HCT116 (cell line): ENCODE measurements around the gene ZCCHC2. TPM values are rescaled to one million over a fixed set of nuclear protein-coding genes. Genes with fewer than 3 reads are reported as not detected.

ENCODE experiments used
- ATAC-seq: fragments of 200-7000 bp; cut with Tn5 transposase; 2 replicates; pipeline ENCODE4 v1.9.1; 2020; ENCODE audit warnings: mild to moderate bottlenecking, moderate library complexity
- BruUV-seq: library from RNA; stranded (reverse); fragments of 400-500 nt; replicated peaks from 2 replicates; lab custom pipeline; 2021; lab: Mats Ljungman, UMichigan
- CTCF ChIA-PET: fragments of 300-600 bp; sonication (Branson Sonifier 250); formaldehyde crosslinking; loops from one replicate; lab custom pipeline; 2021; ENCODE audit warnings: antibody characterized with exemption; lab: Charles Lee
- POLR2A ChIA-PET: fragments of 300-600, 350-600 bp; sonication (Branson Sonifier 250); formaldehyde crosslinking; loops from one replicate; lab custom pipeline; 2021; ENCODE audit warnings: antibody characterized with exemption; lab: Charles Lee
- RAD21 ChIA-PET, 2 experiments: fragments of 300-600 bp; sonication (Branson Sonifier 250); formaldehyde crosslinking; loops; one replicate each; lab custom pipeline; 2023; ENCODE audit warnings: low total read pairs in 2 of 2; ENCODE audit not compliant: uncharacterized antibody in 2 of 2, unreplicated experiment in 2 of 2, low non-redundant PET in 1 of 2; lab: Charles Lee
- DNase-seq: peaks from one replicate; pipeline ENCODE4 v3.0.0-alpha.2; 2010; ENCODE audit warnings: low read depth, low spot score
- H2AFZ ChIP-seq: fragments of 200-600 bp; shearing (Covaris generic), sonication (generic); 2 replicates; pipeline ENCODE4 v1.6.1; 2017; ENCODE audit warnings: low read depth, mixed run types, mixed read lengths, antibody characterized with exemption, low read length; ENCODE audit not compliant: poor library complexity, severe bottlenecking
- H3K27ac ChIP-seq: 2 replicates; pipeline ENCODE4 v1.5.1; 2012; ENCODE audit warnings: low read depth, low read length
- H3K27me3 ChIP-seq: fragments of 200-600 bp; sonication (generic); 2 replicates; pipeline ENCODE4 v1.6.1; 2016; ENCODE audit warnings: mixed run types, low read length, mixed read lengths; ENCODE audit not compliant: insufficient read depth
- H3K36me3 ChIP-seq, 2 experiments: fragments of 200-500 bp in 1 of 2; fragments of 200-600 bp in 1 of 2; sonication (Bioruptor generic) in 1 of 2; sonication (generic) in 1 of 2; 2 replicates each; pipeline versions ENCODE4 v1.5.1 to v1.6.1; 2014 to 2016; ENCODE audit warnings: low read length in 2 of 2, inconsistent platforms in 1 of 2, mixed read lengths in 1 of 2, mixed run types in 1 of 2; ENCODE audit not compliant: insufficient read depth in 2 of 2, control insufficient read depth in 1 of 2
- H3K4me1 ChIP-seq, 2 experiments: fragments of 200-600 bp in 1 of 2; sonication (generic) in 1 of 2; 2 replicates each; pipeline versions ENCODE4 v1.5.1 to v1.6.1; 2012 to 2017; ENCODE audit warnings: low read length in 2 of 2, inconsistent platforms in 1 of 2, mild to moderate bottlenecking in 1 of 2, mixed read lengths in 1 of 2, mixed run types in 1 of 2, moderate library complexity in 1 of 2; ENCODE audit not compliant: insufficient read depth in 2 of 2, control insufficient read depth in 1 of 2
- H3K4me2 ChIP-seq: fragments of 200-600 bp; sonication (generic); 2 replicates; pipeline ENCODE4 v1.6.1; 2017; ENCODE audit warnings: mixed run types, low read length, mixed read lengths
- H3K4me3 ChIP-seq, 2 experiments: fragments of 200-600 bp in 1 of 2; sonication (generic) in 1 of 2; replicated peaks in 1 of 2; 2 replicates each; pipeline ENCODE4 v1.5.1; 2011 to 2016; ENCODE audit warnings: low read length in 2 of 2, control low read depth in 1 of 2, low read depth in 1 of 2, mild to moderate bottlenecking in 1 of 2, mixed read lengths in 1 of 2, mixed run types in 1 of 2
- H3K79me2 ChIP-seq: fragments of 200-600 bp; sonication (generic); 2 replicates; pipeline ENCODE4 v1.6.1; 2017; ENCODE audit warnings: mild to moderate bottlenecking, mixed run types, low read length, moderate library complexity, mixed read lengths; ENCODE audit not compliant: insufficient read depth
- H3K9ac ChIP-seq: fragments of 200-600 bp; sonication (generic); 2 replicates; pipeline ENCODE4 v1.6.1; 2016; ENCODE audit warnings: low read length, mixed read lengths
- H3K9me2 ChIP-seq: fragments of 200-600 bp; sonication (generic), shearing (Covaris generic); 2 replicates; pipeline ENCODE4 v1.6.1; 2017; ENCODE audit warnings: mixed run types, mild to moderate bottlenecking, moderate library complexity; ENCODE audit not compliant: insufficient read depth
- H3K9me3 ChIP-seq, 2 experiments: fragments of 200-500 bp in 1 of 2; fragments of 200-600 bp in 1 of 2; sonication (Bioruptor generic) in 1 of 2; sonication (generic) in 1 of 2; 2 replicates each; pipeline ENCODE4 v1.6.1; 2014 to 2017; ENCODE audit warnings: low read length in 2 of 2, mixed read lengths in 2 of 2, inconsistent platforms in 1 of 2, low read depth in 1 of 2, mild to moderate bottlenecking in 1 of 2, mixed run types in 1 of 2, moderate library complexity in 1 of 2; ENCODE audit not compliant: control insufficient read depth in 1 of 2, insufficient read depth in 1 of 2
- H4K20me1 ChIP-seq: fragments of 200-600 bp; sonication (generic), shearing (Covaris generic); 2 replicates; pipeline ENCODE4 v1.6.1; 2017; ENCODE audit warnings: mixed run types, mild to moderate bottlenecking, moderate library complexity; ENCODE audit not compliant: insufficient read depth
- CBX3 ChIP-seq: IDR thresholded peaks from 2 replicates; pipeline ENCODE4 v1.6.1; 2012; ENCODE audit warnings: low read depth
- CEBPB ChIP-seq: IDR thresholded peaks from 2 replicates; pipeline ENCODE4 v1.6.1; 2012; ENCODE audit warnings: low read depth
- CTCF ChIP-seq, 3 experiments: fragments of 200-600 bp in 1 of 3; sonication (generic) in 1 of 3; IDR thresholded peaks in 2 of 3; conservative IDR thresholded peaks in 1 of 3; 2 replicates each; pipeline ENCODE4 v1.5.1; 2012 to 2017; ENCODE audit warnings: low read depth in 2 of 3, low read length in 2 of 3, antibody characterized with exemption in 1 of 3, borderline replicate concordance in 1 of 3, control low read depth in 1 of 3, mild to moderate bottlenecking in 1 of 3, mixed read lengths in 1 of 3, mixed run types in 1 of 3, moderate library complexity in 1 of 3; ENCODE audit not compliant: insufficient read depth in 1 of 3
- EGR1 ChIP-seq: IDR thresholded peaks from 2 replicates; pipeline ENCODE4 v1.6.1; 2012; ENCODE audit warnings: low read depth
- ELF1 ChIP-seq: IDR thresholded peaks from 2 replicates; pipeline ENCODE4 v1.6.1; 2012; ENCODE audit warnings: low read depth, borderline replicate concordance
- EZH2 ChIP-seq: fragments of 200-600 bp; sonication (generic); IDR thresholded peaks from 2 replicates; pipeline ENCODE4 v1.6.1; 2017; ENCODE audit warnings: antibody characterized with exemption, mixed run types
- FOSL1 ChIP-seq: IDR thresholded peaks from 2 replicates; pipeline ENCODE4 v1.6.1; 2012; ENCODE audit warnings: low read depth
- JUND ChIP-seq: IDR thresholded peaks from 2 replicates; pipeline ENCODE4 v1.6.1; 2012
- MAX ChIP-seq: IDR thresholded peaks from 2 replicates; pipeline ENCODE4 v1.6.1; 2012
- POLR2A ChIP-seq: IDR thresholded peaks from 2 replicates; pipeline ENCODE4 v1.7.0; 2011; ENCODE audit warnings: borderline replicate concordance; ENCODE audit not compliant: insufficient read depth, insufficient read length; ENCODE audit errors: extremely low read depth
- POLR2AphosphoS5 ChIP-seq: IDR thresholded peaks from 2 replicates; pipeline ENCODE4 v1.6.1; 2011; ENCODE audit warnings: mild to moderate bottlenecking, low read depth, low read length, moderate library complexity
- RAD21 ChIP-seq: IDR thresholded peaks from 2 replicates; pipeline ENCODE4 v1.6.1; 2012; ENCODE audit warnings: low read depth, mild to moderate bottlenecking
- REST ChIP-seq: IDR thresholded peaks from 2 replicates; pipeline ENCODE4 v1.6.1; 2012; ENCODE audit warnings: low read depth
- SP1 ChIP-seq: IDR thresholded peaks from 2 replicates; pipeline ENCODE4 v1.6.1; 2012; ENCODE audit warnings: low read depth
- SRF ChIP-seq: IDR thresholded peaks from 2 replicates; pipeline ENCODE4 v1.6.1; 2012; ENCODE audit warnings: low read depth
- TCF7L2 ChIP-seq: IDR thresholded peaks from 2 replicates; pipeline ENCODE4 v1.7.0; 2011; ENCODE audit warnings: borderline replicate concordance, inconsistent platforms; ENCODE audit not compliant: insufficient read depth, insufficient read length; ENCODE audit errors: extremely low read depth
- YY1 ChIP-seq: IDR thresholded peaks from 2 replicates; pipeline ENCODE4 v1.6.1; 2011; ENCODE audit warnings: low read length, low read depth, moderate library complexity, mild to moderate bottlenecking; ENCODE audit not compliant: insufficient replicate concordance; ENCODE audit errors: extremely low read depth
- ZBTB33 ChIP-seq: IDR thresholded peaks from 2 replicates; pipeline ENCODE4 v1.6.1; 2011; ENCODE audit warnings: mild to moderate bottlenecking, low read length, moderate library complexity; ENCODE audit not compliant: insufficient replicate concordance; ENCODE audit errors: extremely low read depth
- ZFX ChIP-seq: fragments of 450-650 bp; IDR thresholded peaks from 2 replicates; pipeline ENCODE4 v1.6.1; 2017
- intact Hi-C: fragments of 100-400 bp; cut with micrococcal nuclease; formaldehyde crosslinking; loops from 2 replicates; pipeline ENCODE4 v1.10.0; 2022
- total RNA-seq: library from RNA; stranded (reverse); gene quantifications from one replicate; pipeline ENCODE4 v1.2.1, GENCODE V29; 2021; ENCODE audit not compliant: unreplicated experiment

ZCCHC2 gene
- total RNA-seq, 1 experiment from 2014 or later = 17.7 TPM

- Histone ChIP-seq H3K27ac (no peak overlapping the region), H3K4me1 (no peaks in the 10 kb centered on the region), H3K9ac (no peak overlapping the region), H3K79me2 (no peaks in the 10 kb centered on the region), H3K9me2 (no peaks in the 10 kb centered on the region), H3K9me3 (no peaks in the 10 kb centered on the region), H2AFZ (no peak overlapping the region), H3K4me3 (no peak overlapping the region), H3K27me3 (no peaks in the 10 kb centered on the region), H3K4me2 (no peak overlapping the region), H3K36me3 (no peaks in the 10 kb centered on the region), H4K20me1 (no peaks in the 10 kb centered on the region)
- no TSS peak for BruUV-seq
- intact Hi-C loops = no loop called here
- no peak for TF ChIP-seq EGR1
- no peak for TF ChIP-seq POLR2AphosphoS5
- no peak for TF ChIP-seq ELF1
- no peak for TF ChIP-seq MAX
- TF ChIP-seq CTCF (IDR thresholded peaks at IDR 0.05 in 2 of 3, conservative IDR thresholded peaks at IDR 0.05 in 1 of 3; ENCODE audit: borderline replicate concordance in 1 of 3, insufficient read depth in 1 of 3, low read depth in 2 of 3, low read length in 2 of 3) = no peak
- no peak for TF ChIP-seq YY1
- TF ChIP-seq REST = no peak
- TF ChIP-seq CBX3 = no peak
- no peak for TF ChIP-seq ZFX
- no peak for TF ChIP-seq SP1
- no peak for TF ChIP-seq FOSL1
- TF ChIP-seq RAD21 = no peak
- no peak for TF ChIP-seq TCF7L2
- TF ChIP-seq SRF = no peak
- no peak for TF ChIP-seq EZH2
- no peak for TF ChIP-seq POLR2A
- TF ChIP-seq JUND = no peak
- TF ChIP-seq ZBTB33 = no peak
- TF ChIP-seq CEBPB = no peak
- no peak for ATAC-seq
- ChIA-PET CTCF (no interaction called here), POLR2A (no interaction called here), RAD21 (no interaction called here)
- DNase-seq = no peak
These were observed 28.1 kb upstream of the ZCCHC2 start for GRCh38 chr18:62494764-62495163.
